Esophagus (tissue), 2 donors: Measurements from ENCODE around the gene ICA1. TPM values are rescaled to one million over a fixed set of nuclear protein-coding genes. Genes with fewer than 3 reads are reported as not detected.

ENCODE experiments used
- H3K27ac ChIP-seq, 2 donors: one replicate each; pipeline ENCODE4 v1.5.1; 2013; ENCODE audit warnings: low read depth in 2 of 2, mild to moderate bottlenecking in 2 of 2, inconsistent platforms in 1 of 2, low read length in 1 of 2, moderate library complexity in 1 of 2
- H3K27me3 ChIP-seq, 2 donors: one replicate each; pipeline ENCODE4 v1.6.1; 2013; ENCODE audit warnings: low read length in 2 of 2, control low read depth in 1 of 2, mild to moderate bottlenecking in 1 of 2; ENCODE audit not compliant: insufficient read depth in 2 of 2, control insufficient read depth in 1 of 2
- H3K36me3 ChIP-seq, 2 donors: one replicate each; pipeline ENCODE4 v1.6.1; 2013; ENCODE audit warnings: low read length in 1 of 2; ENCODE audit not compliant: control insufficient read depth in 2 of 2, insufficient read depth in 2 of 2
- H3K4me1 ChIP-seq, 2 donors: one replicate each; pipeline ENCODE4 v1.6.1; 2013; ENCODE audit warnings: low read length in 1 of 2; ENCODE audit not compliant: control insufficient read depth in 2 of 2, insufficient read depth in 2 of 2
- H3K4me3 ChIP-seq, 2 donors: one replicate each; pipeline ENCODE4 v1.5.1; 2013; ENCODE audit warnings: low read length in 2 of 2, mild to moderate bottlenecking in 2 of 2, low read depth in 1 of 2, moderate library complexity in 1 of 2
- H3K9me3 ChIP-seq, 2 donors: one replicate each; pipeline ENCODE4 v1.6.1; 2013; ENCODE audit warnings: mild to moderate bottlenecking in 2 of 2, low read depth in 1 of 2, low read length in 1 of 2, moderate library complexity in 1 of 2; ENCODE audit not compliant: control insufficient read depth in 2 of 2, insufficient read depth in 1 of 2
- WGBS, 2 donors: extraction: QIAGEN DNeasy Blood & Tissue Kit; methylation state at CpG; one replicate each; pipeline ENCODE4 v1.1.7; 2013; 5-methylcytosine and 5-hydroxymethylcytosine counted together
- polyA plus RNA-seq, 2 donors: library from polyadenylated mRNA; stranded (reverse); fragments of 200-250 nt; gene quantifications; one replicate each; pipeline ENCODE4 v1.2.3, GENCODE V29; 2013
- donor health status: healthy with polysubstance abuse.
- donor health status: Bipolar disorder and iron deficiency.

The ICA1 gene
- polyA plus RNA-seq, 2 donors = 10.7 to 11.3 TPM

DNA sequence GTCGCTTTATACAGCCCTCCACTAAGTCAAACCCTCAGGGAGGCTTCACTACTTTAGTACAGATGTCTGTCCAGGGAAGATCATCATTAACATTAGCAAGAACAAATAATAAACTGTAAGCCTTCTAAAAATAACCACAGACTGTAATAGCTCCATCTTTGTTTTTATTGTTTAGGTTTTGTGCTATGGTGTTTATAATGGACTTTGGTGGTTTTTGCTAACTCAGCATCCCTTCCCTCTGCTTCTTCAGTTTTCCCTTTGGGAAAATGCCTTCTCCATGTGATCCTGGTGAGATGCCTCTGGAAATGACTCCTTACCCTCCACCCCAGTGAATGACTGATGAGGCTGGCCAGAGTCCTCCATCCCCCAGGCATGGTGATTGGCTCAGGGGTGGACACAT lies 131.3 kb downstream of the ICA1 start:
- no peaks in the 10 kb centered on the region for H3K36me3 ChIP-seq
- H3K27me3 ChIP-seq = no peaks in the 10 kb centered on the region
- no peaks in the 10 kb centered on the region for H3K9me3 ChIP-seq
- H3K4me1 ChIP-seq = no peaks in the 10 kb centered on the region
- WGBS, 2 donors = 85 to 89% methylated on average over 1 of the region's 1 CpG
- no peak overlapping the region for H3K27ac ChIP-seq
- no peak overlapping the region for H3K4me3 ChIP-seq

DNA sequence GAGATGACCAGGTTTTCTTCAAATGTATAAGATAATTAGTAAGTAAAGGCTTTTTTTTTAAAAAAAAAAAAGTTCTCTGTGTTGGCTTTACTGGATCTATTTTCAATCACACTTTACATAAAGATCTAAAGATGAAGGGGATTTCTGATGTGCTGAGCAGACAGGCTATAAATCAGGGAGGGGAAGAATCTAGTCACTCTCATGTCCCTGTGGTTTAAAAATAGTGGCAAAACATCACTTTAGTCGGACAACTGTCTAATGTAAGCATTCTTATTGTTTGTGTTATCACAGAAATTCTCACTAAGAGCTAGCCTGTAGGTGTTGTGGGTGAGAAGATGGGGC lies 132.7 kb downstream of the ICA1 start:
- Histone ChIP-seq H3K27me3 (no peaks in the 10 kb centered on the region), H3K9me3 (no peaks in the 10 kb centered on the region), H3K36me3 (no peaks in the 10 kb centered on the region), H3K27ac (no peak overlapping the region), H3K4me1 (no peaks in the 10 kb centered on the region), H3K4me3 (no peak overlapping the region)
- 63 to 71% methylated on average over 1 of the region's 1 CpG for WGBS, 2 donors

GRCh38 chr7:8128449-8129317 lies 133.3 kb downstream of the ICA1 start:
- no peaks in the 10 kb centered on the region for H3K36me3 ChIP-seq
- H3K27me3 ChIP-seq = no peaks in the 10 kb centered on the region
- H3K4me1 ChIP-seq = no peaks in the 10 kb centered on the region
- H3K9me3 ChIP-seq = no peaks in the 10 kb centered on the region
- 79 to 81% methylated on average over 12 of the region's 12 CpGs for WGBS, 2 donors
- H3K27ac ChIP-seq = no peak overlapping the region
- no peak overlapping the region for H3K4me3 ChIP-seq

DNA sequence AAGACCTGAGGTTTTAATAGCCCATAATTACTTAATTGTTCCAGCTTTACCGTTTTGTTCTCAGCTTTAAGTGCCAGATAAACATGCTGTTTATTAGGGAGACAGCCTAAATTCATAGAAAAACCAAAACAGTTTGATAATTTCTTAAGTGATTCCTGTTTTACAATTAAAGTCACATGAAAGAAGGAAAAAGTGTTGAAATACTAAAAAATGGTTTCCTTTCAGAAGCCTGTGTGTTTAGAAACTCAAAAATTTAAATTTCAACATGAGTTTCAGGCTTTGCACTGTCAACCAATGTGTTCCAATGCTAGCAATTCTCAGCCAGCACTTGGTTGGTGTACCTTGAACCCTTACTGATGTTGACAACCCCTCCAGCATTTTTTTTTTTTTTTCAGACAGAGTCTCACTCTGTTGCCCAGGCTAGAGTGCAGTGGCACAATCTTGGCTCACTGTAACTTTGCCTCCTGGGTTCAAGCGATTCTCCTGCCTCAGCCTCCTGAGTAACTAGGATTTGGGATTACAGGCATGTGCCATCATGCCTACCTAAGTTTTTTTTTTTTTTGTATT lies 135.3 kb downstream of the ICA1 start:
- Histone ChIP-seq H3K27me3 (no peaks in the 10 kb centered on the region), H3K4me1 (no peaks in the 10 kb centered on the region), H3K4me3 (no peak overlapping the region), H3K36me3 (no peaks in the 10 kb centered on the region), H3K9me3 (no peaks in the 10 kb centered on the region), H3K27ac (no peak overlapping the region)
- WGBS, 2 donors = 76 to 79% methylated on average over 2 of the region's 2 CpGs

- no peak overlapping the region for H3K4me3 ChIP-seq
- WGBS, 2 donors = 67 to 69% methylated on average over 8 of the region's 8 CpGs
- H3K9me3 ChIP-seq = no peaks in the 10 kb centered on the region
- H3K27me3 ChIP-seq = no peaks in the 10 kb centered on the region
- H3K27ac ChIP-seq = no peak overlapping the region
- H3K4me1 ChIP-seq = no peaks in the 10 kb centered on the region
- no peaks in the 10 kb centered on the region for H3K36me3 ChIP-seq
These were observed 136.1 kb downstream of the ICA1 start for GRCh38 chr7:8125680-8126444.

- no peaks in the 10 kb centered on the region for H3K27me3 ChIP-seq
- WGBS, 2 donors = 83 to 93% methylated on average over 3 of the region's 3 CpGs
- H3K9me3 ChIP-seq = no peaks in the 10 kb centered on the region
- H3K36me3 ChIP-seq = no peaks in the 10 kb centered on the region
- no peak overlapping the region for H3K27ac ChIP-seq
- H3K4me3 ChIP-seq = no peak overlapping the region
- no peaks in the 10 kb centered on the region for H3K4me1 ChIP-seq
These were observed 140.7 kb downstream of the ICA1 start for GRCh38 chr7:8121243-8121642.

DNA sequence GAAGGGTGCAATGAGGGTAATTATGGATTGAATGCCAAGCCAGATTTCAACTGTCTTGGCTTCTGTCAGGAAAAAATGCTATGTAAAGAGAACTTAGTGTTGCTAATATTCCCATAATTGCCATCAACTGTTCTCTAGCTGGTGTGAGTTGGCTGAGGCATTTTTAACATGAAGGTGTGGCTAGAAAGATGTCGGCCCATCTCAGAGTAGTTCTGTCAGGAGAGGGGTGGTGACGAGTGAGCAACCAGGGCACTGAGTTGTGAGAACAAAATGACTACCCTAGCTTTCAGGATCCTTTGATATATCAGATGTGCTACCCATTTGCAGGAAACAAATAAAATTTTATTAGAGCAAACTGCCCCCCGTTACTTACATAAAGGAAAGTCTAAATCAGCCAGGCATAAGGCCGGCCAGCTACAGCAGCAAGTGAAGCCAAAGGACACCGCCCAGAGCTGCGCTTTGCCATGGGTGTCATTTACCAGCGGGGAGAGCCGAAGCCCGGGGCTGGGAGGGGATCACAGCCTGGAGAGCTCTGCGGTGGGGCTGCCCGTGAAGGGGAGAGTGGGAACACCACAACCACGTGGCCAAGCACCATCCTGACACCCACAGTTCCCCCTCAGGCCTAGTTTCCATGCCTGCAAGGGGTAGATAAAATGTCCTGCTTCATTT lies 141.4 kb downstream of the ICA1 start:
- Histone ChIP-seq H3K36me3 (no peaks in the 10 kb centered on the region), H3K27ac (no peak overlapping the region), H3K27me3 (no peaks in the 10 kb centered on the region), H3K9me3 (no peaks in the 10 kb centered on the region), H3K4me3 (no peak overlapping the region), H3K4me1 (no peaks in the 10 kb centered on the region)
- 89 to 91% methylated on average over 12 of the region's 12 CpGs for WGBS, 2 donors

DNA sequence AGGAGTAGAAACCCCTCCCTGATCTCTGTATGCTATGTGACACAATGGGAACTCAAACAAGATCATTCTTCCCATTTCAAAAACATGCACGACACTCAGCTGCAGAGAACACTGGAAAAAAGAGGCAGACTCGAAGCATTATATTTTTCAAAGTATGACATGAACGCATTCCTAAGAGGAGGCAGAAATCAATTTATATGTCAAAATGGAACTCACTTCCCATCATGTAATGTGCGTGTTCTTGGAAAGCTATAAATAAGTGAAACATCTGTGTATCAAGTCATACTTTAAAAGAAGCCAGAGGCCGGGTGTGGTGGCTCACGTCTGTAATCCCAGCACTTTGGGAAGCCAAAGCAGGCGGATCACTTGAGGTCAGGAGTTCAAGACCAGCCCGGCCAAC lies 142.7 kb downstream of the ICA1 start:
- Histone ChIP-seq H3K9me3 (no peaks in the 10 kb centered on the region), H3K36me3 (no peaks in the 10 kb centered on the region), H3K4me3 (no peak overlapping the region), H3K4me1 (no peaks in the 10 kb centered on the region), H3K27ac (no peak overlapping the region), H3K27me3 (no peaks in the 10 kb centered on the region)
- WGBS, 2 donors = 65 to 72% methylated on average over 8 of the region's 8 CpGs

DNA sequence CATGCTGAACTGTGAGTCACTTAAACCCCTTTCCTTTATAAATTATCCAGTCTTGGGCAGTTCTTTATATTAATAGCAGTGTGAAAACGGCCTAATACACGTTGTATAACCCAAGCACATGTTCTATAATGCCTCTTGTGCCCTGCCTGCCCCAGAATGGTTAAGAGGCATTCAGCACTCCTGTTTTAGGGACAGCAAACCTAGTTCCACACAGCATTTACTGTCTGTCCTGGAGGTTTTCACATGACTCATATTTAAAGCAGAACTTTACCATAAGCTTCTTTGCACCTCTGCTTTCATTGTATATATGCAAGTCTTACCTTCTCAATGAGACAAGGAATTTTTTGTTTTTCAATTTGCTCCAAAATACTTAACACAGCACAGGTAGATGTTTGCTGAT lies 144.8 kb downstream of the ICA1 start:
- H3K4me3 ChIP-seq = no peak overlapping the region
- H3K27ac ChIP-seq = no peak overlapping the region
- peaks cover 0 to 2% of the 10 kb centered on the region in 2 donors for H3K9me3 ChIP-seq
- no peaks in the 10 kb centered on the region for H3K27me3 ChIP-seq
- no peaks in the 10 kb centered on the region for H3K36me3 ChIP-seq
- H3K4me1 ChIP-seq = no peaks in the 10 kb centered on the region
- 84 to 88% methylated on average over 2 of the region's 2 CpGs for WGBS, 2 donors
